HCT116 (cell line): Measurements from ENCODE around the gene FOXK2. TPM values are rescaled to one million over a fixed set of nuclear protein-coding genes. Genes with fewer than 3 reads are reported as not detected.

Source experiments
- ATAC-seq: fragments of 200-7000 bp; cut with Tn5 transposase; 2 replicates; pipeline ENCODE4 v1.9.1; 2020; ENCODE audit warnings: mild to moderate bottlenecking, moderate library complexity
- BruUV-seq: library from RNA; stranded (reverse); fragments of 400-500 nt; replicated peaks from 2 replicates; lab custom pipeline; 2021; lab: Mats Ljungman, UMichigan
- CTCF ChIA-PET: fragments of 300-600 bp; sonication (Branson Sonifier 250); formaldehyde crosslinking; loops from one replicate; lab custom pipeline; 2021; ENCODE audit warnings: antibody characterized with exemption; lab: Charles Lee
- POLR2A ChIA-PET: fragments of 300-600, 350-600 bp; sonication (Branson Sonifier 250); formaldehyde crosslinking; loops from one replicate; lab custom pipeline; 2021; ENCODE audit warnings: antibody characterized with exemption; lab: Charles Lee
- RAD21 ChIA-PET, 2 experiments: fragments of 300-600 bp; sonication (Branson Sonifier 250); formaldehyde crosslinking; loops; one replicate each; lab custom pipeline; 2023; ENCODE audit warnings: low total read pairs in 2 of 2; ENCODE audit not compliant: uncharacterized antibody in 2 of 2, unreplicated experiment in 2 of 2, low non-redundant PET in 1 of 2; lab: Charles Lee
- DNase-seq: peaks from one replicate; pipeline ENCODE4 v3.0.0-alpha.2; 2010; ENCODE audit warnings: low read depth, low spot score
- H2AFZ ChIP-seq: fragments of 200-600 bp; shearing (Covaris generic), sonication (generic); 2 replicates; pipeline ENCODE4 v1.6.1; 2017; ENCODE audit warnings: low read depth, mixed run types, mixed read lengths, antibody characterized with exemption, low read length; ENCODE audit not compliant: poor library complexity, severe bottlenecking
- H3K27ac ChIP-seq: 2 replicates; pipeline ENCODE4 v1.5.1; 2012; ENCODE audit warnings: low read depth, low read length
- H3K27me3 ChIP-seq: fragments of 200-600 bp; sonication (generic); 2 replicates; pipeline ENCODE4 v1.6.1; 2016; ENCODE audit warnings: mixed run types, low read length, mixed read lengths; ENCODE audit not compliant: insufficient read depth
- H3K36me3 ChIP-seq, 2 experiments: fragments of 200-500 bp in 1 of 2; fragments of 200-600 bp in 1 of 2; sonication (Bioruptor generic) in 1 of 2; sonication (generic) in 1 of 2; 2 replicates each; pipeline versions ENCODE4 v1.5.1 to v1.6.1; 2014 to 2016; ENCODE audit warnings: low read length in 2 of 2, inconsistent platforms in 1 of 2, mixed read lengths in 1 of 2, mixed run types in 1 of 2; ENCODE audit not compliant: insufficient read depth in 2 of 2, control insufficient read depth in 1 of 2
- H3K4me1 ChIP-seq, 2 experiments: fragments of 200-600 bp in 1 of 2; sonication (generic) in 1 of 2; 2 replicates each; pipeline versions ENCODE4 v1.5.1 to v1.6.1; 2012 to 2017; ENCODE audit warnings: low read length in 2 of 2, inconsistent platforms in 1 of 2, mild to moderate bottlenecking in 1 of 2, mixed read lengths in 1 of 2, mixed run types in 1 of 2, moderate library complexity in 1 of 2; ENCODE audit not compliant: insufficient read depth in 2 of 2, control insufficient read depth in 1 of 2
- H3K4me2 ChIP-seq: fragments of 200-600 bp; sonication (generic); 2 replicates; pipeline ENCODE4 v1.6.1; 2017; ENCODE audit warnings: mixed run types, low read length, mixed read lengths
- H3K4me3 ChIP-seq, 2 experiments: fragments of 200-600 bp in 1 of 2; sonication (generic) in 1 of 2; replicated peaks in 1 of 2; 2 replicates each; pipeline ENCODE4 v1.5.1; 2011 to 2016; ENCODE audit warnings: low read length in 2 of 2, control low read depth in 1 of 2, low read depth in 1 of 2, mild to moderate bottlenecking in 1 of 2, mixed read lengths in 1 of 2, mixed run types in 1 of 2
- H3K79me2 ChIP-seq: fragments of 200-600 bp; sonication (generic); 2 replicates; pipeline ENCODE4 v1.6.1; 2017; ENCODE audit warnings: mild to moderate bottlenecking, mixed run types, low read length, moderate library complexity, mixed read lengths; ENCODE audit not compliant: insufficient read depth
- H3K9ac ChIP-seq: fragments of 200-600 bp; sonication (generic); 2 replicates; pipeline ENCODE4 v1.6.1; 2016; ENCODE audit warnings: low read length, mixed read lengths
- H3K9me2 ChIP-seq: fragments of 200-600 bp; sonication (generic), shearing (Covaris generic); 2 replicates; pipeline ENCODE4 v1.6.1; 2017; ENCODE audit warnings: mixed run types, mild to moderate bottlenecking, moderate library complexity; ENCODE audit not compliant: insufficient read depth
- H3K9me3 ChIP-seq, 2 experiments: fragments of 200-500 bp in 1 of 2; fragments of 200-600 bp in 1 of 2; sonication (Bioruptor generic) in 1 of 2; sonication (generic) in 1 of 2; 2 replicates each; pipeline ENCODE4 v1.6.1; 2014 to 2017; ENCODE audit warnings: low read length in 2 of 2, mixed read lengths in 2 of 2, inconsistent platforms in 1 of 2, low read depth in 1 of 2, mild to moderate bottlenecking in 1 of 2, mixed run types in 1 of 2, moderate library complexity in 1 of 2; ENCODE audit not compliant: control insufficient read depth in 1 of 2, insufficient read depth in 1 of 2
- H4K20me1 ChIP-seq: fragments of 200-600 bp; sonication (generic), shearing (Covaris generic); 2 replicates; pipeline ENCODE4 v1.6.1; 2017; ENCODE audit warnings: mixed run types, mild to moderate bottlenecking, moderate library complexity; ENCODE audit not compliant: insufficient read depth
- ELF1 ChIP-seq: IDR thresholded peaks from 2 replicates; pipeline ENCODE4 v1.6.1; 2012; ENCODE audit warnings: low read depth, borderline replicate concordance
- RAD21 ChIP-seq: IDR thresholded peaks from 2 replicates; pipeline ENCODE4 v1.6.1; 2012; ENCODE audit warnings: low read depth, mild to moderate bottlenecking
- ZNF274 ChIP-seq: fragments of 200-500 bp; sonication (Bioruptor generic); IDR thresholded peaks from 2 replicates; pipeline ENCODE4 v1.6.1; 2014; ENCODE audit warnings: mild to moderate bottlenecking, low read depth, low read length, inconsistent platforms
- intact Hi-C: fragments of 100-400 bp; cut with micrococcal nuclease; formaldehyde crosslinking; loops from 2 replicates; pipeline ENCODE4 v1.10.0; 2022
- total RNA-seq: library from RNA; stranded (reverse); gene quantifications from one replicate; pipeline ENCODE4 v1.2.1, GENCODE V29; 2021; ENCODE audit not compliant: unreplicated experiment
- TF ChIP-seq, protein P1 (sequence below), 3 experiments: fragments of 200-600 bp in 1 of 3; sonication (generic) in 1 of 3; IDR thresholded peaks in 2 of 3; conservative IDR thresholded peaks in 1 of 3; 2 replicates each; pipeline ENCODE4 v1.5.1; 2012 to 2017; ENCODE audit warnings: low read depth in 2 of 3, low read length in 2 of 3, antibody characterized with exemption in 1 of 3, borderline replicate concordance in 1 of 3, control low read depth in 1 of 3, mild to moderate bottlenecking in 1 of 3, mixed read lengths in 1 of 3, mixed run types in 1 of 3, moderate library complexity in 1 of 3; ENCODE audit not compliant: insufficient read depth in 1 of 3
- TF ChIP-seq, protein P2 (sequence below): IDR thresholded peaks from 2 replicates; pipeline ENCODE4 v1.6.1; 2012; ENCODE audit warnings: low read depth
- TF ChIP-seq, protein P3 (sequence below): IDR thresholded peaks from 2 replicates; pipeline ENCODE4 v1.6.1; 2012

Gene FOXK2
- total RNA-seq, 1 experiment from 2014 or later: 122 TPM

DNA sequence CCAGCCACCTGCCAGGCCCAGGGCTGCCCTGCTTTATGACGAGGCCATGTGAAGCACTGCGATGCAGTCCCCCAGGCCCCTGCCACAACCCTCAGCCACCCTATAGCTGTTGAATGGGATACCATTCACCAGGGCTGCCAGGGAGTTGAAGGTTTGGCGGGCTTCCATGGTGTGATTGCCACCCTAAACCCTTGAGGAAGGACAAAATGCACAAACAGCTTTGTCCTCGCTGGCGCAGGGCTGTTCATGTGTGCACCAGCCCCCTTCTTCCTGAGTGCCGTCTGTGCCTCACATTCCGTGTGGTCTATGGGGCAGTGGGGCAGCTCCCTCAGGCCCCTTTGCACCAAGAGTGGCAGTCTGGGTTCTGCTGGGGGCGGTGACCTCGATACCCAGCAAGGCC is 35.7 kb upstream of the FOXK2 start:
- no peak for DNase-seq
- peaks cover 36 to 53% of the 10 kb centered on the region in 2 experiments; a peak in 3 of 4 replicates for H3K36me3 ChIP-seq
- no peak for ATAC-seq
- H3K4me1 ChIP-seq: no peaks in the 10 kb centered on the region; a peak in 1 of 4 replicates
- no peaks in the 10 kb centered on the region for H3K9me2 ChIP-seq
- ChIA-PET CTCF (no interaction called here), RAD21 (no interaction called here), POLR2A (no interaction called here)
- no peak overlapping the region for H3K4me3 ChIP-seq
- H3K79me2 ChIP-seq: no peaks in the 10 kb centered on the region
- H3K9ac ChIP-seq: no peak overlapping the region
- intact Hi-C loops: no loop called here
- H2AFZ ChIP-seq: no peak overlapping the region
- H3K4me2 ChIP-seq: no peak overlapping the region
- H3K9me3 ChIP-seq: no peaks in the 10 kb centered on the region
- no peak overlapping the region for H3K27ac ChIP-seq
- TF ChIP-seq, protein P1, sequence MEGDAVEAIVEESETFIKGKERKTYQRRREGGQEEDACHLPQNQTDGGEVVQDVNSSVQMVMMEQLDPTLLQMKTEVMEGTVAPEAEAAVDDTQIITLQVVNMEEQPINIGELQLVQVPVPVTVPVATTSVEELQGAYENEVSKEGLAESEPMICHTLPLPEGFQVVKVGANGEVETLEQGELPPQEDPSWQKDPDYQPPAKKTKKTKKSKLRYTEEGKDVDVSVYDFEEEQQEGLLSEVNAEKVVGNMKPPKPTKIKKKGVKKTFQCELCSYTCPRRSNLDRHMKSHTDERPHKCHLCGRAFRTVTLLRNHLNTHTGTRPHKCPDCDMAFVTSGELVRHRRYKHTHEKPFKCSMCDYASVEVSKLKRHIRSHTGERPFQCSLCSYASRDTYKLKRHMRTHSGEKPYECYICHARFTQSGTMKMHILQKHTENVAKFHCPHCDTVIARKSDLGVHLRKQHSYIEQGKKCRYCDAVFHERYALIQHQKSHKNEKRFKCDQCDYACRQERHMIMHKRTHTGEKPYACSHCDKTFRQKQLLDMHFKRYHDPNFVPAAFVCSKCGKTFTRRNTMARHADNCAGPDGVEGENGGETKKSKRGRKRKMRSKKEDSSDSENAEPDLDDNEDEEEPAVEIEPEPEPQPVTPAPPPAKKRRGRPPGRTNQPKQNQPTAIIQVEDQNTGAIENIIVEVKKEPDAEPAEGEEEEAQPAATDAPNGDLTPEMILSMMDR (IDR thresholded peaks at IDR 0.05 in 2 of 3, conservative IDR thresholded peaks at IDR 0.05 in 1 of 3; ENCODE audit: borderline replicate concordance in 1 of 3, insufficient read depth in 1 of 3, low read depth in 2 of 3, low read length in 2 of 3): no peak
- TF ChIP-seq, protein P2, sequence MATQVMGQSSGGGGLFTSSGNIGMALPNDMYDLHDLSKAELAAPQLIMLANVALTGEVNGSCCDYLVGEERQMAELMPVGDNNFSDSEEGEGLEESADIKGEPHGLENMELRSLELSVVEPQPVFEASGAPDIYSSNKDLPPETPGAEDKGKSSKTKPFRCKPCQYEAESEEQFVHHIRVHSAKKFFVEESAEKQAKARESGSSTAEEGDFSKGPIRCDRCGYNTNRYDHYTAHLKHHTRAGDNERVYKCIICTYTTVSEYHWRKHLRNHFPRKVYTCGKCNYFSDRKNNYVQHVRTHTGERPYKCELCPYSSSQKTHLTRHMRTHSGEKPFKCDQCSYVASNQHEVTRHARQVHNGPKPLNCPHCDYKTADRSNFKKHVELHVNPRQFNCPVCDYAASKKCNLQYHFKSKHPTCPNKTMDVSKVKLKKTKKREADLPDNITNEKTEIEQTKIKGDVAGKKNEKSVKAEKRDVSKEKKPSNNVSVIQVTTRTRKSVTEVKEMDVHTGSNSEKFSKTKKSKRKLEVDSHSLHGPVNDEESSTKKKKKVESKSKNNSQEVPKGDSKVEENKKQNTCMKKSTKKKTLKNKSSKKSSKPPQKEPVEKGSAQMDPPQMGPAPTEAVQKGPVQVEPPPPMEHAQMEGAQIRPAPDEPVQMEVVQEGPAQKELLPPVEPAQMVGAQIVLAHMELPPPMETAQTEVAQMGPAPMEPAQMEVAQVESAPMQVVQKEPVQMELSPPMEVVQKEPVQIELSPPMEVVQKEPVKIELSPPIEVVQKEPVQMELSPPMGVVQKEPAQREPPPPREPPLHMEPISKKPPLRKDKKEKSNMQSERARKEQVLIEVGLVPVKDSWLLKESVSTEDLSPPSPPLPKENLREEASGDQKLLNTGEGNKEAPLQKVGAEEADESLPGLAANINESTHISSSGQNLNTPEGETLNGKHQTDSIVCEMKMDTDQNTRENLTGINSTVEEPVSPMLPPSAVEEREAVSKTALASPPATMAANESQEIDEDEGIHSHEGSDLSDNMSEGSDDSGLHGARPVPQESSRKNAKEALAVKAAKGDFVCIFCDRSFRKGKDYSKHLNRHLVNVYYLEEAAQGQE: no peak
- no peak for TF ChIP-seq RAD21
- no peak for TF ChIP-seq ELF1
- TF ChIP-seq ZNF274: no peak
- TF ChIP-seq, protein P3, sequence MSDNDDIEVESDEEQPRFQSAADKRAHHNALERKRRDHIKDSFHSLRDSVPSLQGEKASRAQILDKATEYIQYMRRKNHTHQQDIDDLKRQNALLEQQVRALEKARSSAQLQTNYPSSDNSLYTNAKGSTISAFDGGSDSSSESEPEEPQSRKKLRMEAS: no peak
- no peaks in the 10 kb centered on the region for H3K27me3 ChIP-seq
- no peaks in the 10 kb centered on the region for H4K20me1 ChIP-seq
- BruUV-seq: no TSS peak
